Cortex of kidney (tissue), 1 donor: ENCODE results near the gene RPL21.
"Not testable (repeated sequence)": the region's sequence is repeated elsewhere in the genome, so short reads cannot be mapped to it uniquely, and the experiment has no call there.

ENCODE experiments used
- DNase-seq: peaks from one replicate; lab custom pipeline; 2025; lab: John Stamatoyannopoulos, UW

Gene RPL21

GRCh38 chr13:27289011-27289665 is 37.8 kb downstream of the RPL21 start:
- no peak for DNase-seq

GRCh38 chr13:27290715-27291114 is 39.4 kb downstream of the RPL21 start:
- DNase-seq: no peak

GRCh38 chr13:27291967-27292366 is 40.6 kb downstream of the RPL21 start:
- DNase-seq: not testable (repeated sequence)

DNA sequence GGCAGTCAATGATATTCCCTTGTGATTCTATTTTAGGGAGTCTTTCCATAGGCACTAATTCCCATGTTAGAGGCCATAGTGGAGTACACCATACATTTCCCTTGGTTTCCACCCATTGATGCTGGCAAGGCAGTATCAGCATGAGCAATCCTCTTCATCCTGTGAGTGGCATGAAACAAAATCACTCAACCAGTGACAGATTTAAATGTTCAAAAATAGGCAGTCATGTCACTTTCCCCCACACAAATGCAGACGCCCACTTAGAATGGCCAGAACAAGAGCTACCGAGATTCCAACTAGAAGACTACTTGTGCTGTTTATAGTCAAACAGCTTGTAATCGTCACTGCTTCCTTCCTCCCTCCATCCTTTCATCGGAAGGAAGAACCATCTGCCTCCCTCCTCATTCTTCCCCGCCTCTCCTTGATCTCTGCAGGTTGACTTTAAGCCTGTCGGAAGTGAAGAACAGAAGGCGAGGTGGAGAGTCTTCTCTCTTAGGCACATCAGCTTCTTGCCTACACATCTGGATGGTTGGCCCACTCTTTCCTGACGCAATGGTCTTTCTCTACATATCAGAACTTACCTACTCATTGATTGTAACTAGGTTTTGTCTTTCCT is 41.8 kb downstream of the RPL21 start:
- DNase-seq: no peak

DNA sequence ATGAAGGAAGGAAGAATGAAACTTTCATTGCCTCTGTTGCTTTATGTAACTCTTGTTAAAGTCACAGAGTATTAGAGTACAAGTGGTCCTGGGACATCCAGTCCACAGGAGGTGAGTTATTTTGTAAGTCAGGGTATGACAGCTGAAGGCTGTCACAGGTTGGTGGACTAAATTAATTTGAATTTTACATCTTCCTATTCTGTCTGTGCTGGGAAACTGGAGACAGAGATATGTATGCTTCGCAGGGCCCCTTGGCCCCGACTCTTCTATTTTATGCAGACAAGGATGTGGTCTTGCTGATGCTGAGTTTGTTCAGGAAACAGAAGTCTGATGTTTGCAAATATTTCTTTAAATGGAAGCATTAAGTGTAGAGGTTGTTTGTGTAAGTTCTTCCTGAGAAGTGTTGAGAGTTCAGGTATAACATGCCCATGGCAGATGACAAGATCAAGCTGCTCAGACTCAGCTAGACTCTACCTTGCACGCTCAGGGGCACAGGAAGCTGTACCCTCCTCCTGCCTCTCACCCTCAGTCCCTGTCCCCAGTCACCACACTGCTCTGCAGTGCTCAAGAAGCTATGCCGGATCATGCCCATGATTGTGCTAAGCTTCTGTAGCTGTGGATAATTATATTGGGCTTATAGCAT is 42.6 kb downstream of the RPL21 start:
- DNase-seq: no peak

- no peak for DNase-seq
Measured at GRCh38 chr13:27295096-27295495, 43.7 kb downstream of the RPL21 start.

GRCh38 chr13:27295660-27296059 is 44.3 kb downstream of the RPL21 start:
- DNase-seq: no peak

GRCh38 chr13:27296496-27296895 is 45.1 kb downstream of the RPL21 start:
- no peak for DNase-seq

GRCh38 chr13:27298849-27299248 is 47.5 kb downstream of the RPL21 start:
- no peak for DNase-seq

GRCh38 chr13:27300406-27300805 is 49.0 kb downstream of the RPL21 start:
- DNase-seq: not testable (repeated sequence)

DNA sequence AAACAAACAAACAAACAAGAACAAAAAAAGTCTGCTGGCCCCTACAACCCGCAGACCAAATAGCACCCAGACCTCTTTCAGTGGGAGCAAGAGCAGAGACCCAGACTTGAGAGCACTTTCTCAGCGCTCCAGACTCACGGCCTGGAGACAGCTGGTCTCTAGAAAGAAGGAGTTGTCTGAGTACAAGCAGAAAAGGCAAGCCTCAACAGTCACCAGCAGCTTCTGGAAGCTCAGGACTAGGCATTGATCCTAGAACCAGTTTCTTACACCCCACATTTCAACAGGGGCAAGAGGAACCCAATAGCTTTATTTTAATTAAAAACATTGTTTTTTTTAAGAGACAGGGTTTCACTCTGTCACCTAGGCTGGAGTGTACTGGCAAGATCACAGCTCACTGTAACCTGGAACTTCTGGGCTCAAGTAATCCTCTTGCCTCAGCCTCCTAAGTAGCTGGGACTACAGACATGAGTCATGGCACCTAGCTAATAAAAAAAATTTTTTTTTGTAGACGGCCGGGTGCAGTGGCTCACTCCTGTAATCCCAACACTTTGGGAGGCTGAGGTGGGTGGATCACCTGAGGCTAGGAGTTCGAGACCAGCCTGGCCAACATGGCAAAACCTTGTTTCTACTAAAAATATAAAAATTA is 49.7 kb downstream of the RPL21 start:
- DNase-seq: no peak

DNA sequence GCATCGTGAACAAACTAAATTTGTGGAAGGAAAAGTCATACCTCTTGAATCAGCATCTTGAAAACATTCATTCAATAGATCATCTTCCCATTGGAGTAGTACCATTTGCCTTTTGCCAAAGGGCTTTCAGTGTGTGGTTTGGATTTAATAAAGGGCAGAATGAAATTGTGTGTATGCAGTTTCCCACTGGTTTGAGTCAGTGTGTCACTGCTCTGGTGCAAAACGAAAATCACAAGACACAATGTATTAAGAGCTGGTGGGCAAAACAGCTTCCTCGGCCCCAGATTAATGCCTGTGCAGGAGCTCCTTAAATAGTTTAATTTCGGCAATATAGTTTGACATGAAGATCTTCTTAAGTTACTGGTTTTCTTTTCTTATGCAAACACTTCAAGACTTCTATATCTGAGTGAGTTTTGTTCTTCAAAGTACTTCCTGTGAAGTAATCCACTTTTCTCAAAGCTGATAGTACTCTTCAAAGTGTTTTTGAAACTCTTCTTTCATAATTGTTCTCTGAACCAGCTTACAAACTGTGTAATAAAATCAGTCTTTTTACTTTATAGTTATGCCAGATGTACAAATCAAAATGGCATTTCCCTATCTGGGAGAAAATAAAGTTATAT is 51.4 kb downstream of the RPL21 start:
- DNase-seq: no peak

GRCh38 chr13:27304099-27304498 is 52.7 kb downstream of the RPL21 start:
- DNase-seq: no peak

- DNase-seq: no peak
Measured at GRCh38 chr13:27304611-27305010, 53.3 kb downstream of the RPL21 start.
